Hippocampal formation (tissue), 2 donors: ENCODE measurements around the gene HBQ1.
A peak's percentile ranks its signal among the peaks of the same experiment; 100 is the strongest.
"Not testable (repeated sequence)": the region's sequence is repeated elsewhere in the genome, so short reads cannot be mapped to it uniquely, and the experiment has no call there.

Source experiments
- DNase-seq, 2 donors: peaks; one replicate each; lab custom pipeline; 2025; lab: John Stamatoyannopoulos, UW

Gene HBQ1

GRCh38 chr16:176006-176405 is 4.3 kb upstream of the HBQ1 start:
- not testable (repeated sequence) for DNase-seq

- DNase-seq, result not testable (repeated sequence)
Observed at GRCh38 chr16:176477-177382, 3.5 kb upstream of the HBQ1 start, which contains the start of gene HBA1. TSS of gene HBA1 (plus strand) at chr16:176680. CDS start at chr16:176717, 37 bp downstream.

GRCh38 chr16:177394-177822 is 2.9 kb upstream of the HBQ1 start:
- peak in 1 of 2 donors; percentile 100 for DNase-seq

GRCh38 chr16:177981-178667 is 2.1 kb upstream of the HBQ1 start:
- DNase-seq, result no peak

- no peak for DNase-seq
Observed at GRCh38 chr16:178668-179015, 1.6 kb upstream of the HBQ1 start.

- no peak for DNase-seq
Observed at GRCh38 chr16:179211-180092, 807 bp upstream of the HBQ1 start.

- DNase-seq, result no peak
Observed at GRCh38 chr16:180681-181564, 664 bp downstream of the HBQ1 start.

GRCh38 chr16:181565-182021 is 1.3 kb downstream of the HBQ1 start:
- DNase-seq, result peak in 1 of 2 donors; percentile 55

GRCh38 chr16:183005-183404 is 2.7 kb downstream of the HBQ1 start:
- DNase-seq, result no peak

- DNase-seq, result no peak
Observed at GRCh38 chr16:185213-185612, 5.0 kb downstream of the HBQ1 start.

- DNase-seq, result no peak
Observed at GRCh38 chr16:185691-186090, 5.4 kb downstream of the HBQ1 start.

- DNase-seq, result no peak
Observed at GRCh38 chr16:187330-187729, 7.1 kb downstream of the HBQ1 start.

GRCh38 chr16:188674-189073 is 8.4 kb downstream of the HBQ1 start:
- no peak for DNase-seq

- no peak for DNase-seq
Observed at GRCh38 chr16:189604-190186, 9.4 kb downstream of the HBQ1 start.

- no peak for DNase-seq
Observed at GRCh38 chr16:191831-192230, 11.6 kb downstream of the HBQ1 start.

GRCh38 chr16:192686-193085 is 12.4 kb downstream of the HBQ1 start:
- no peak for DNase-seq

GRCh38 chr16:193441-193840 is 13.2 kb downstream of the HBQ1 start:
- DNase-seq, result no peak

- no peak for DNase-seq
Observed at GRCh38 chr16:194516-194915, 14.3 kb downstream of the HBQ1 start.

- no peak for DNase-seq
Observed at GRCh38 chr16:200388-200787, 20.1 kb downstream of the HBQ1 start.

GRCh38 chr16:203246-203645 is 23.0 kb downstream of the HBQ1 start:
- DNase-seq, result no peak

- not testable (repeated sequence) for DNase-seq
Observed at GRCh38 chr16:204046-204445, 23.8 kb downstream of the HBQ1 start.
